Liver (tissue), 9 donors: Measurements from ENCODE around the gene ADARB1. TPM values are rescaled to one million over a fixed set of nuclear protein-coding genes. Genes with fewer than 3 reads are reported as not detected.

ENCODE experiments used
- DNase-seq: peaks from one replicate; pipeline ENCODE4 v3.0.0-alpha.2; 2017; ENCODE audit warnings: low spot score
- H3K27ac ChIP-seq, 2 donors: one replicate each; pipeline ENCODE4 v1.7.0; 2013; ENCODE audit warnings: inconsistent platforms in 2 of 2, low read length in 2 of 2, control low read depth in 1 of 2, low read depth in 1 of 2, mild to moderate bottlenecking in 1 of 2
- H3K27me3 ChIP-seq, 4 donors: one replicate each; pipeline versions ENCODE4 v1.6.1 to v1.7.0; 2013; ENCODE audit warnings: low read length in 3 of 4, inconsistent platforms in 1 of 4, mild to moderate bottlenecking in 1 of 4, moderate library complexity in 1 of 4; ENCODE audit not compliant: control insufficient read depth in 4 of 4, insufficient read depth in 4 of 4
- H3K36me3 ChIP-seq, 4 donors: one replicate each; pipeline versions ENCODE4 v1.6.1 to v1.7.0; 2013; ENCODE audit warnings: low read length in 3 of 4, mild to moderate bottlenecking in 3 of 4, low read depth in 1 of 4, moderate library complexity in 1 of 4; ENCODE audit not compliant: control insufficient read depth in 4 of 4, insufficient read depth in 3 of 4
- H3K4me1 ChIP-seq, 4 donors: one replicate each; pipeline versions ENCODE4 v1.6.1 to v1.7.0; 2013; ENCODE audit warnings: low read length in 3 of 4, mild to moderate bottlenecking in 3 of 4, moderate library complexity in 1 of 4; ENCODE audit not compliant: control insufficient read depth in 4 of 4, insufficient read depth in 4 of 4
- H3K4me3 ChIP-seq, 3 donors: one replicate each; pipeline versions ENCODE4 v1.6.1 to v1.7.0; 2013; ENCODE audit warnings: low read length in 3 of 3, control low read depth in 1 of 3, low read depth in 1 of 3, mild to moderate bottlenecking in 1 of 3
- H3K9ac ChIP-seq, 2 donors: one replicate each; pipeline ENCODE4 v1.7.0; 2013; ENCODE audit warnings: low read length in 2 of 2, mild to moderate bottlenecking in 2 of 2, moderate library complexity in 2 of 2, control low read depth in 1 of 2, low read depth in 1 of 2
- H3K9me3 ChIP-seq, 4 donors: one replicate each; pipeline versions ENCODE4 v1.6.1 to v1.7.0; 2013; ENCODE audit warnings: low read length in 3 of 4; ENCODE audit not compliant: control insufficient read depth in 4 of 4
- ATF3 ChIP-seq: IDR thresholded peaks from 2 replicates; pipeline ENCODE4 v1.6.1; 2016; ENCODE audit warnings: antibody characterized with exemption
- EGR1 ChIP-seq, 2 donors: IDR thresholded peaks; 2 replicates each; pipeline ENCODE4 v1.6.1; 2016 to 2018; ENCODE audit warnings: antibody characterized with exemption in 2 of 2, low read depth in 2 of 2
- FOXA1 ChIP-seq: IDR thresholded peaks from 2 replicates; pipeline ENCODE4 v1.6.1; 2016; ENCODE audit warnings: antibody characterized with exemption
- FOXA2 ChIP-seq: IDR thresholded peaks from 2 replicates; pipeline ENCODE4 v1.6.1; 2016; ENCODE audit warnings: antibody characterized with exemption
- GABPA ChIP-seq, 2 donors: IDR thresholded peaks in 1 of 2; conservative IDR thresholded peaks in 1 of 2; 2 replicates each; pipeline ENCODE4 v1.6.1; 2016; ENCODE audit warnings: antibody characterized with exemption in 2 of 2, mild to moderate bottlenecking in 1 of 2, moderate library complexity in 1 of 2
- HNF4A ChIP-seq, 2 donors: conservative IDR thresholded peaks; 2 replicates each; pipeline ENCODE4 v1.6.1; 2016; ENCODE audit warnings: antibody characterized with exemption in 2 of 2, mild to moderate bottlenecking in 2 of 2
- JUND ChIP-seq, 2 donors: IDR thresholded peaks; 2 replicates each; pipeline ENCODE4 v1.6.1; 2016; ENCODE audit warnings: antibody characterized with exemption in 2 of 2
- NR2F2 ChIP-seq: IDR thresholded peaks from 2 replicates; pipeline ENCODE4 v1.6.1; 2016; ENCODE audit warnings: antibody characterized with exemption
- RAD21 ChIP-seq, 2 donors: IDR thresholded peaks; 2 replicates each; pipeline ENCODE4 v1.6.1; 2016; ENCODE audit warnings: antibody characterized with exemption in 2 of 2, mild to moderate bottlenecking in 2 of 2
- RXRA ChIP-seq, 2 donors: IDR thresholded peaks; 2 replicates each; pipeline ENCODE4 v1.6.1; 2017 to 2018; ENCODE audit warnings: antibody characterized with exemption in 2 of 2, mild to moderate bottlenecking in 1 of 2
- SP1 ChIP-seq: IDR thresholded peaks from 2 replicates; pipeline ENCODE4 v1.6.1; 2018; ENCODE audit warnings: antibody characterized with exemption, mild to moderate bottlenecking
- TAF1 ChIP-seq: conservative IDR thresholded peaks from 2 replicates; pipeline ENCODE4 v1.6.1; 2016; ENCODE audit warnings: antibody characterized with exemption, mild to moderate bottlenecking
- YY1 ChIP-seq: IDR thresholded peaks from 2 replicates; pipeline ENCODE4 v1.6.1; 2016; ENCODE audit warnings: antibody characterized with exemption, mild to moderate bottlenecking
- WGBS: extraction: QIAGEN DNeasy Blood & Tissue Kit; methylation state at CpG from one replicate; pipeline ENCODE4 v1.1.7; 2013; 5-methylcytosine and 5-hydroxymethylcytosine counted together
- polyA plus RNA-seq, 2 donors: library from polyadenylated mRNA; stranded (reverse) in 1 of 2; unstranded in 1 of 2; fragments of 200-250 nt in 1 of 2; fragments of >200 nt in 1 of 2; fragmentation: Nextera tagmentation in 1 of 2; extraction: Ambion mirVana in 1 of 2; gene quantifications; one replicate each; pipeline versions ENCODE4 v1.2.1 to v1.2.3, GENCODE V29; 2013 to 2015
- total RNA-seq, 2 donors: library from RNA; depleted of rRNA; stranded (reverse); fragments of >200 nt; gene quantifications; one replicate each; pipeline ENCODE4 v1.2.3, GENCODE V29; 2014
- TF ChIP-seq, protein P1 (sequence below): IDR thresholded peaks from 2 replicates; pipeline ENCODE4 v1.6.1; 2016; ENCODE audit warnings: antibody characterized with exemption
- TF ChIP-seq, protein P2 (sequence below): fragments of 150-350 bp; IDR thresholded peaks from 2 replicates; pipeline ENCODE4 v1.5.1; 2017; ENCODE audit warnings: improper control_type of control experiment, low read depth, low read length; ENCODE audit not compliant: missing input control
- TF ChIP-seq, protein P3 (sequence below): IDR thresholded peaks from 2 replicates; pipeline ENCODE4 v1.6.1; 2016; ENCODE audit warnings: antibody characterized with exemption, mild to moderate bottlenecking
- TF ChIP-seq, protein P4 (sequence below): IDR thresholded peaks from 2 replicates; pipeline ENCODE4 v1.6.1; 2016; ENCODE audit warnings: antibody characterized with exemption
- donor health status: healthy.
- donor health status: healthy.
- donor health status: healthy.
- donor health status: healthy.
- donor health status: healthy.

The ADARB1 gene
- total and polyA plus RNA-seq, 4 donors: 1.6 to 7.8 (median 2.9) TPM

- no peak overlapping the region for H3K27ac ChIP-seq
- H3K4me3 ChIP-seq: no peak overlapping the region
- H3K9me3 ChIP-seq: no peaks in the 10 kb centered on the region
- WGBS: 90% methylated on average over 6 of the region's 6 CpGs
- TF ChIP-seq, protein P1, sequence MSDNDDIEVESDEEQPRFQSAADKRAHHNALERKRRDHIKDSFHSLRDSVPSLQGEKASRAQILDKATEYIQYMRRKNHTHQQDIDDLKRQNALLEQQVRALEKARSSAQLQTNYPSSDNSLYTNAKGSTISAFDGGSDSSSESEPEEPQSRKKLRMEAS: no peak
- TF ChIP-seq GABPA (IDR thresholded peaks at IDR 0.05 in 1 of 2, conservative IDR thresholded peaks at IDR 0.05 in 1 of 2): no peak
- TF ChIP-seq, protein P2, sequence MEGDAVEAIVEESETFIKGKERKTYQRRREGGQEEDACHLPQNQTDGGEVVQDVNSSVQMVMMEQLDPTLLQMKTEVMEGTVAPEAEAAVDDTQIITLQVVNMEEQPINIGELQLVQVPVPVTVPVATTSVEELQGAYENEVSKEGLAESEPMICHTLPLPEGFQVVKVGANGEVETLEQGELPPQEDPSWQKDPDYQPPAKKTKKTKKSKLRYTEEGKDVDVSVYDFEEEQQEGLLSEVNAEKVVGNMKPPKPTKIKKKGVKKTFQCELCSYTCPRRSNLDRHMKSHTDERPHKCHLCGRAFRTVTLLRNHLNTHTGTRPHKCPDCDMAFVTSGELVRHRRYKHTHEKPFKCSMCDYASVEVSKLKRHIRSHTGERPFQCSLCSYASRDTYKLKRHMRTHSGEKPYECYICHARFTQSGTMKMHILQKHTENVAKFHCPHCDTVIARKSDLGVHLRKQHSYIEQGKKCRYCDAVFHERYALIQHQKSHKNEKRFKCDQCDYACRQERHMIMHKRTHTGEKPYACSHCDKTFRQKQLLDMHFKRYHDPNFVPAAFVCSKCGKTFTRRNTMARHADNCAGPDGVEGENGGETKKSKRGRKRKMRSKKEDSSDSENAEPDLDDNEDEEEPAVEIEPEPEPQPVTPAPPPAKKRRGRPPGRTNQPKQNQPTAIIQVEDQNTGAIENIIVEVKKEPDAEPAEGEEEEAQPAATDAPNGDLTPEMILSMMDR: no peak
- no peak for TF ChIP-seq YY1
- no peak for TF ChIP-seq NR2F2
- no peak for TF ChIP-seq HNF4A (conservative IDR thresholded peaks at IDR 0.05)
- TF ChIP-seq, protein P3, sequence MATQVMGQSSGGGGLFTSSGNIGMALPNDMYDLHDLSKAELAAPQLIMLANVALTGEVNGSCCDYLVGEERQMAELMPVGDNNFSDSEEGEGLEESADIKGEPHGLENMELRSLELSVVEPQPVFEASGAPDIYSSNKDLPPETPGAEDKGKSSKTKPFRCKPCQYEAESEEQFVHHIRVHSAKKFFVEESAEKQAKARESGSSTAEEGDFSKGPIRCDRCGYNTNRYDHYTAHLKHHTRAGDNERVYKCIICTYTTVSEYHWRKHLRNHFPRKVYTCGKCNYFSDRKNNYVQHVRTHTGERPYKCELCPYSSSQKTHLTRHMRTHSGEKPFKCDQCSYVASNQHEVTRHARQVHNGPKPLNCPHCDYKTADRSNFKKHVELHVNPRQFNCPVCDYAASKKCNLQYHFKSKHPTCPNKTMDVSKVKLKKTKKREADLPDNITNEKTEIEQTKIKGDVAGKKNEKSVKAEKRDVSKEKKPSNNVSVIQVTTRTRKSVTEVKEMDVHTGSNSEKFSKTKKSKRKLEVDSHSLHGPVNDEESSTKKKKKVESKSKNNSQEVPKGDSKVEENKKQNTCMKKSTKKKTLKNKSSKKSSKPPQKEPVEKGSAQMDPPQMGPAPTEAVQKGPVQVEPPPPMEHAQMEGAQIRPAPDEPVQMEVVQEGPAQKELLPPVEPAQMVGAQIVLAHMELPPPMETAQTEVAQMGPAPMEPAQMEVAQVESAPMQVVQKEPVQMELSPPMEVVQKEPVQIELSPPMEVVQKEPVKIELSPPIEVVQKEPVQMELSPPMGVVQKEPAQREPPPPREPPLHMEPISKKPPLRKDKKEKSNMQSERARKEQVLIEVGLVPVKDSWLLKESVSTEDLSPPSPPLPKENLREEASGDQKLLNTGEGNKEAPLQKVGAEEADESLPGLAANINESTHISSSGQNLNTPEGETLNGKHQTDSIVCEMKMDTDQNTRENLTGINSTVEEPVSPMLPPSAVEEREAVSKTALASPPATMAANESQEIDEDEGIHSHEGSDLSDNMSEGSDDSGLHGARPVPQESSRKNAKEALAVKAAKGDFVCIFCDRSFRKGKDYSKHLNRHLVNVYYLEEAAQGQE: no peak
- no peak for TF ChIP-seq JUND (IDR thresholded peaks at IDR 0.05)
- no peak for TF ChIP-seq TAF1
- no peak for TF ChIP-seq FOXA1
- no peak for TF ChIP-seq EGR1 (IDR thresholded peaks at IDR 0.05; ENCODE audit: low read depth in 2 of 2)
- TF ChIP-seq ATF3: no peak
- TF ChIP-seq SP1: no peak
- TF ChIP-seq, protein P4, sequence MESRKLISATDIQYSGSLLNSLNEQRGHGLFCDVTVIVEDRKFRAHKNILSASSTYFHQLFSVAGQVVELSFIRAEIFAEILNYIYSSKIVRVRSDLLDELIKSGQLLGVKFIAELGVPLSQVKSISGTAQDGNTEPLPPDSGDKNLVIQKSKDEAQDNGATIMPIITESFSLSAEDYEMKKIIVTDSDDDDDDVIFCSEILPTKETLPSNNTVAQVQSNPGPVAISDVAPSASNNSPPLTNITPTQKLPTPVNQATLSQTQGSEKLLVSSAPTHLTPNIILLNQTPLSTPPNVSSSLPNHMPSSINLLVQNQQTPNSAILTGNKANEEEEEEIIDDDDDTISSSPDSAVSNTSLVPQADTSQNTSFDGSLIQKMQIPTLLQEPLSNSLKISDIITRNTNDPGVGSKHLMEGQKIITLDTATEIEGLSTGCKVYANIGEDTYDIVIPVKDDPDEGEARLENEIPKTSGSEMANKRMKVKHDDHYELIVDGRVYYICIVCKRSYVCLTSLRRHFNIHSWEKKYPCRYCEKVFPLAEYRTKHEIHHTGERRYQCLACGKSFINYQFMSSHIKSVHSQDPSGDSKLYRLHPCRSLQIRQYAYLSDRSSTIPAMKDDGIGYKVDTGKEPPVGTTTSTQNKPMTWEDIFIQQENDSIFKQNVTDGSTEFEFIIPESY: no peak
- no peak for DNase-seq
- no peaks in the 10 kb centered on the region for H3K27me3 ChIP-seq
- H3K36me3 ChIP-seq: peaks cover 0 to 9% (median 3%) of the 10 kb centered on the region in 4 donors
- H3K9ac ChIP-seq: no peak overlapping the region
- H3K4me1 ChIP-seq: no peaks in the 10 kb centered on the region
Observed at GRCh38 chr21:45208627-45208951, 134.2 kb downstream of the ADARB1 start.

DNA sequence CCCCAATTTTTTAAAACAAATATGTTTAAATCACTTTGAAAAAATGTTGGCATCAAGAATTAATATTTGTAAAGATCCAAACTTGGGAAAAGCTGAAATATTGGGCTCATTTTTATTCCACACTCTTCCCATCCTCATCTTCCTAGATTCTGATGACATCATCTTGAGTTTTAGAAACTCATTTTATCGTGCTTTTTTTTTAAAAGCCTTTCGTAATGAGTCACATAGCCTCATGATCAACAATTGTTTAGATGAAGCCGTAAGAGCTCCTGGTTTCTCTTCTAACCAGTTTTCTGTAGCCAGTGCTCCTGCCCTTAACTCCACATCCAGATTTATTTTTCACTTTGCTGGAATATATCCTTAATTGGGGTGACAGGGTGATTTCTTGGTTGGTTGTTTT is 134.7 kb downstream of the ADARB1 start:
- no peak overlapping the region for H3K4me3 ChIP-seq
- WGBS: 81% methylated on average over 3 of the region's 3 CpGs
- no peak for DNase-seq
- no peak overlapping the region for H3K27ac ChIP-seq
- no peaks in the 10 kb centered on the region for H3K27me3 ChIP-seq
- peaks cover 0 to 9% (median 3%) of the 10 kb centered on the region in 4 donors for H3K36me3 ChIP-seq
- no peaks in the 10 kb centered on the region for H3K4me1 ChIP-seq
- no peaks in the 10 kb centered on the region for H3K9me3 ChIP-seq
- H3K9ac ChIP-seq: no peak overlapping the region
- no peak for TF ChIP-seq GABPA (IDR thresholded peaks at IDR 0.05 in 1 of 2, conservative IDR thresholded peaks at IDR 0.05 in 1 of 2)
- TF ChIP-seq FOXA1: no peak
- no peak for TF ChIP-seq TAF1
- TF ChIP-seq, protein P2: no peak
- TF ChIP-seq RXRA (IDR thresholded peaks at IDR 0.05): no peak
- TF ChIP-seq RAD21 (IDR thresholded peaks at IDR 0.05): no peak
- TF ChIP-seq EGR1 (IDR thresholded peaks at IDR 0.05; ENCODE audit: low read depth in 2 of 2): no peak
- TF ChIP-seq, protein P3: no peak
- no peak for TF ChIP-seq YY1
- TF ChIP-seq FOXA2: no peak
- no peak for TF ChIP-seq HNF4A (conservative IDR thresholded peaks at IDR 0.05)
- TF ChIP-seq, protein P1: no peak
